ENCODE measurements around the gene PRR16.
"Not testable (repeated sequence)": the region's sequence is repeated elsewhere in the genome, so short reads cannot be mapped to it uniquely, and the experiment has no call there.

PRR16 gene

DNA sequence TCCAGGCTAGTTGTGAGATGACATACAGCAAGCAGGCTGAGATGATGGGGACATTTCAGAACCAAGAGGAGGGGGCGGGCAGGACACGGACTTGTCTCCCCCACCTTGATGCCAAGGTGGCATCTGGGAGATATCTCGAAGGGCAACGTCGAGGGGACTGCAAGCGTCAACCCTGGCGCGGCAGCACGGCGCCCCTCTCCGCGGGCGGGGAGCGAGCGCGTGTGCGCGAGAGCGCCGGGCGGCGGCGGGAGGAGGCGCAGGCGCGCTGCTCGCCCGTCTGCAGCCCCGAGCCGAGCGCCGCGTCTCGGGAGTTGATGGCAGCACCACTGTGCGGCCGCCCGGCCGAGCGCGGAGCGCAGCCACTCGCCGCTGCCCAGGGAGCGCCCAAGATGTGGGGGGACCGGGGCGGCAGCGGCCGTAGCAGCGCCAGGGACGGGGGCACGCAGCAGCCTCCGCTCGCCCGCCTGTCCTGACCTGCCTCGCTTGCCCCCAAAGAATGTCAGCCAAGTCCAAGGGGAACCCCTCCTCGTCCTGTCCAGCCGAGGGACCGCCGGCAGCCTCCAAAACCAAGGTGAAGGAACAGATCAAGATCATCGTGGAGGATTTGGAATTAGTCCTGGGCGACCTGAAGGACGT lies at the start of gene PRR16:
TSS of gene PRR16 (plus strand) at position 310 of the 636 bp plus-strand sequence.
- peak; percentile 29 for DNase-seq (ENCODE audit: low spot score)

DNA sequence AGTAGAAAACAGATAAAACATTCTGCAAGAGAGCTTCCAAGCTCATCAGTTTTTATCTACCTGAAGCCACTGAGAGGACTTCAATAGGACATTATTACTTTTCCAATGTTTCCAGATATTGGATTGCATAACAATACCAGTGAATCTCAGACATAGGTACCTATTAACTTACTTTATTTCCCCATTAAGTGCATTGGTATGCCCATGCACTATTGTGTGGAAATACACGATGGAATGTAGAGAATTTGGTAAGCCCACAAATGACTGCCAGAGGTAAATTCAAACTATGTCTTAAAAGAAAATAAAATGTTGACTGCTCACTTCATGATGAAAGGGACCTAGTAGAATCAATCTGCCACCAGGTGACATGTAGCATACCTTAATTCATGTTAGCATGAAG lies 48.1 kb upstream of the PRR16 start:
- DNase-seq (ENCODE audit: low spot score) = no peak

DNA sequence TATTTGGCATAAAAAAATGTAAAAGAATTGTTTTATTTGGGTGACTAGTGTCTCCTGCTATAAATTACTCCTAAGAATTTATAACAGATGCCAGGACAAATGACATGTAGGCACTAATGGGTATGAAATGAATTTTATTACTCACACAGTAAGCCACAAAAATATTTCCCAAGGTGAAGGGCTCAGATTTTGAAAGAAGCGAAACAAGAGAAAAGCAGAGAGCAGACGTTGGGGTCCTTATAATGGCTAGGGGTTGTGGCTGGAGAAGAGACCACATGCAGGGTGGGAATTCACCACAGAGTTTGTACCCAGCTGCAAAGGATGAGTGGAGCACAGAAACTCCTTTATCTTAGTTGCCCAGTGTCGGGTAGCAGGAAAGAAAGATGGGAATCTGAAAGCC lies 45.0 kb upstream of the PRR16 start:
- no peak for DNase-seq (ENCODE audit: low spot score)

DNA sequence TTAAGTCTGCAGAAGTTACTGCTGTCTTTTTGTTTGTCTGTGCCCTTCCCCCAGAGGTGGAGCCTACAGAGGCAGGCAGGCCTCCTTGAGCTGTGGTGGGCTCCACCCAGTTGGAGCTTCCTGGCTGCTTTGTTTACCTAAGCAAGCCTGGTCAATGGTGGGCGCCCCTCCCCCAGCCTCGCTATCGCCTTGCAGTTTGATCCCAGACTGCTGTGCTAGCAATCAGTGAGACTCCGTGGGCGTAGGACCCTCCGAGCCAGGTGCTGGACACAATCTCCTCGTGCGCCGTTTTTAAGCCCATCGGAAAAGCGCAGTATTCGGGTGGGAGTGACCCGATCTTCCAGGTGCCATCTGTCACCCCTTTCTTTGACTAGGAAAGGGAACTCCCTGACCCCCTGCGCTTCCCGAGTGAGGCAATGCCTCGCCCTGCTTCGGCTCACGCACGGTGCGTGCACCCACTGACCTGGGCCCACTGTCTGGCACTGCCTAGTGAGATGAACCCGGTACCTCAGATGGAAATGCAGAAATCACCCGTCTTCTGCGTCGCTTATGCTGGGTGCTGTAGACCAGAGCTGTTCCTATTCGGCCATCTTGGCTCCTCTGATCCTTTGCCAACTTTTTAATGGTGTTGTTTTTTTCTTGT lies 37.3 kb upstream of the PRR16 start:
- not testable (repeated sequence) for DNase-seq (ENCODE audit: low spot score)

DNA sequence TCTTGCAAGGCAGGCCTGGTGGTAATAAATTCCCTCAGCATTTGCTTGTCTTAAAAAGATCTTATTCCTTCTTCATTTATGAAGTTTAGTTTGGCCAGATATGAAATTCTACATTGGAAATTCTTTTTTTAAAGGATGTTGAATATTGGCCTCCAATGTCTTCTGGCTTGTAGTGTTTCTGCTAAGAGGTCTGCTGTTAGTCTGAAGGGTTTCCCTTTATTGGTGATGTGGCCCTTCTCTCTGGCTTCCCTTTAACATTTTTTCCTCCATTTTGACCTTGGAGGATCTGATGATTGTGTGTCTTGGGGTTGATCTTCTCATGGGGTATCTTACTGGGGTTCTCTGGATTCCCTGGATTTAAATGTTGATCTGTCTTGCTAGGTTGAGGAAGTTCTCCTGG lies 33.5 kb upstream of the PRR16 start:
- no peak for DNase-seq (ENCODE audit: low spot score)

DNA sequence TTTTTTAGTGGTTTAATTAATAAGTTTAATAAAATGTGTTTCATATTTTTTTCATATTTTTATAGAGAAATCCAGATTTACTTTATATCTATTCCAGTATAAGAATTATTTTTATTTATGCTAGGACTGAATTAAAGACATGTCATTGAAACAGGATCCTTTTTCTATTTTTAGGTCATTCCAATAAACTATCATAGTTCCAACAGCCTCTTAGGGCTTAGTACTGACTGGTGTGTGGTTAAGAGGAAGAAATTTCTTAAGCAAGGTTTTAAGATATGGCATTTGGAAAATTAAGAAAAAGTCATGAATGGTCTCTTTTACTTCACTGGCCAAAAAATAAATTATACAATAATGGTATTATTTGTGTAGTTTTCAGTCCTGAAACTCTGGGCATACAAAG lies 31.2 kb upstream of the PRR16 start:
- DNase-seq (ENCODE audit: low spot score) = peak; percentile 27

DNA sequence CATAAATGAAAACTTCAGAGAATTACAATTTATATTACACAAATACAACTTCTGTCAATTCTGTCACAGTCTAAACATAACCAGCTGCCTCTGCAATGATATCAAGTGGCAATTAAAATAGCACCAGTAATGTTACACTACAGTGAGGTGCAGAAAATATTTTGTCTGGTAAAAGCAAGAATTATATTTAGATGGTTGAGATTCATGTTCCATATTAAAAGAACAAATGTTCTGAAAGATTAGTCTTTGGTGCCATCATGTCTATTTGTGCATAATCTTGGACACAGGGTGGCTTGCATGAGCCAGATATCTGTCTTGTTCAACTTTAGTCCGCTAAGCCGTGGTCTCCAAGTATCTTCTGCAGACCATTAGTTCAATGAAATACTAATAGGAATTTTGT lies 29.0 kb upstream of the PRR16 start:
- no peak for DNase-seq (ENCODE audit: low spot score)

DNA sequence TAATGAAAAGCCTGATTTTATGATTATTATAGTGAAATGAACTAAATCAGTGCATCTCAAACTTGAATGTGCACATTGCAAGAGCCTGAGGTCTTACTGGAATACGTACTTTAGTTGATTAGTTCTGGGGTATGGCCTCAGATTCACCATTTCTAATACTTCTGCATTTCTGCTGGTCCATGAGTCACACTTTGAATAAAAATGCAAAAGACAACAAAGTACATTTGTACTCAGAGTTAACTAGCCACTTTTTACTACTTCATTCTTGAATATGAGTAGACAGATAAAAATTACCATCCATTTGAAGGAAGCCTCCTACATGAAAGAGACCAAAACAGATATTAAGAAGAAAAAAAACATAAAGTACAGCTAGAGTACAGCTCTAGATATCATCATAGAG lies 27.1 kb upstream of the PRR16 start:
- peak; percentile 34 for DNase-seq (ENCODE audit: low spot score)

DNA sequence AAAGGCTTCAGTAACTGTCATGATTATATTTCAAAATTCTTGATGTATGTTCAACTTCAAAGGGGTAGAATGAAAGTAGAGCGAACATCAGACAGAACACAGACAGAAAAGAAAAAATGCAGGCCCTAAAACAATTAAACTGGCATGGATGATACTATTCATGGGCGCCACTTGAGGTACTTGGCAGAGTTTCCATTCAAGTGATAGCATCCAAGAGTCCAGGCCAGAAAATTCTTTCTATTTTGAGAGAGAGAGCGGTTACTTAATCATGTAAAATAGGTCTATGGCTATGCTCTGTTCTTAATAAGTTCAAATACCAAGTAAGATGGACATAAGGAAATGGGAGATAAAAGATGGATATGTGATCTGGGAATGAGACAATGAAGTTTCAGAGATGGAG lies 21.4 kb upstream of the PRR16 start:
- DNase-seq (ENCODE audit: low spot score) = no peak

DNA sequence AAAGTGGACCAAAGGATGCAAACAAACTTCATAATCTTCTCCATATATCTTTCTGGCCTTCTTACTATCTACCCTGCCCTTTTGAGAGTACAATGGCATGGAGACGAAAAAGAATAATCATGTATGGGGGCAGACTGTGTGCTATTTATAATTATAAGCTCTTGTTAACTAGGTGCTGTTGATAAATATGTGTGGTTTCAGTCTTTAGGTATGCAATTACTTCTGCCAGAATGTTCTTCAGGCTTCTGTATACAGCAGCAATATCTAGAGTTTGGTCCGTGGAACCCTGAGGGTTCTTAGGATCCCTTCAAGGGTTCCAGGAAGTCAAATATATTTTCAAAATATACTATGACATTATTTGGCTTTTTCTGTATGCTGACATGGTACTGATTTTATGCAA lies 20.5 kb upstream of the PRR16 start:
- no peak for DNase-seq (ENCODE audit: low spot score)

DNA sequence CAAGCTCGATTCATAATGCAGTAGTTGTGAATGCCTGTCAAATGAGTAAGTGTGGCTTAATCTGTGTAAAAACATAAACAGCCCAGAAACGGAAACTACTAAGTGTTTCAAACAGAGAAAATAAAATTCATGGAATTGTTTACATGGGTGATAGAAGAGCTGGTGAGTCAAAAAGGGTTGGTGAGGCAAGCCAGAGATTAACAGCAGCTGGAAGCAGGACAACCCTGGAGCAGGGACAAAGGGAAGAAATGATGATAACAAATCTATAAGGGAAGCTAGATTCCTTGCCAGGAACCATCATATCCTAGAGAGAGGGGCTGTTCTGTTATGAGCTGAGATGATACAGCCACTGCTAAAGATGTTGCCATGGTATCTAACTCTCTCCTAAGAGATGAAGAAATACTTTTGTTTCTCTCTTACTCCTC lies 18.0 kb upstream of the PRR16 start:
- DNase-seq (ENCODE audit: low spot score) = peak; percentile 28

DNA sequence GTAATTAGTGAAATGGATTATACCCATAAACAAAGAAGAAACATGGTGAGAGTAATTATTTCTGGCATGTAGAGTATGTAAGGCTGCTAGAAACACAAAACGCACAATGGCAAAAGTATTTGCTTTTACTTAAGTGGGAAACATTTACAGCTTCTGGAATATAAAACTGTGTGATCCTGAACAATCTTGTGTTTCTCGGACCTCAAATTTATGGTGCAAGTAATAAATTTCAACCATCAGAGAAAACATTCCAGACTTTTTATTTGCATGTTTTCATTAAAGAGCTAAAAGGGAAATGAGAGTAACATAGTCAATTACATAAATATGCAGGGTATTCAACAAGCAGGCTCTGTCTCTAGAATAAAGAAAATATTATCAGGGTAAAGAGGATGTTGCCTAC lies 17.2 kb upstream of the PRR16 start:
- peak; percentile 8 for DNase-seq (ENCODE audit: low spot score)

DNA sequence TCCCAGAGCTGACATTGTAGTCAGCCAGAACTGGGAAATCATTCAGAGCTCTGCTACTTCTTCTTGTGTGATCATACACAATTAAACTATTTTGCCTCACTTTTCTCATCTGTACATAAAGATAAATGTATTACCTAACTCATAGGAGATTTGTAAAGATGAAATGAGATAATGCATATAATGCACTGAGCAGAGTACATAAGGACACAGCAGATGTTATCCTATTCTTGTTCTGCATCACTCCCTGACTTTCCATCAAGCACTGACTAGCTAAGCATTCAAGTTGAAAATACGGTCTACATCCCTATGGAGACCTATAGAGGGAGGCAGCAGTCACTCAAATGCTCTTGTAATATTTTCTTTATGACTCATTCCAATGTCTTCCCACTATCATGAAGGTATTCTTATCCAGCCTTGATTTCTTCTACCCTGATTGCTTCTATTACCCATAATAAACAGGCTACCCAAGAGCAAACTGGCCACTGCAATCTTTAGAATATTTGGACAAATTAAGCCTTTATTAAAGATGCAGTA lies 16.3 kb upstream of the PRR16 start:
- peak; percentile 30 for DNase-seq (ENCODE audit: low spot score)

DNA sequence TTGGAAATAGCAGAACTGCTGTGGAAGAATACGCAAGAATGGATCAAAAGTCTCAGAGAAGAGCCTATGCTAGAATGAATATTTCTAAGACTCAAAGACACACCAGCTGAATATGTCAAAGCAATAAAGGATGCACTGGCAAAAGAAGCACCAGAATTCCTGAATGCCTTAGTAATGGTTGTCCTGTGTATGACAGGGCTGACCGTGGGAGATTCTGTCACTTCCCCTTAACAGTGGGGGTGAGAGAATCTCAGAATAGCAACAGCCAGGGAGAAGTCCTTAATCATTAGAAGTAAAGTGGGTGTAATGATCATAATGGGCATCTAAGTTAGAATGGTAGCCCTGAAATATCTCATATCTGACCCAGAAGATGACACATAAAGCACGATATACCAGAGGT lies 14.6 kb upstream of the PRR16 start:
- DNase-seq (ENCODE audit: low spot score) = no peak

DNA sequence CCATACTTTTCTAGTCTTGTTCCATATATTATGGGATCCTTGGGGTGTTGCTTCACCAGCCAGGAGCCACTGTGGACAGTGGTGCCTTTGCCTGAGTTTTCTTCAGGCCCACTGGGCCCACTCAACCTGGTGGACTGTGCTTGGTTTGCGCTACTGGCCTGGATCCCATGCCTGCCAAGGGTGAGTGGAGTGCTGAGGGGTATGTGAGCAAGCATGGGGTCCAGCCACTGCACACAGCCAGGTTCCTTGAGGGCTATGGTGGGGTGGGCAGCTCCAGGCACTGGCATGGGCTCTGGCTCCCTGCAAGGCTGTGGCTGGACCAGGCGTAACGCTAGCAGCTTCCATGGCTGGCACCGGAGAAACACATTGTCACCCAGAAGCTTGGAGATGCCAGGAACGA lies 13.2 kb upstream of the PRR16 start:
- DNase-seq (ENCODE audit: low spot score) = no peak

DNA sequence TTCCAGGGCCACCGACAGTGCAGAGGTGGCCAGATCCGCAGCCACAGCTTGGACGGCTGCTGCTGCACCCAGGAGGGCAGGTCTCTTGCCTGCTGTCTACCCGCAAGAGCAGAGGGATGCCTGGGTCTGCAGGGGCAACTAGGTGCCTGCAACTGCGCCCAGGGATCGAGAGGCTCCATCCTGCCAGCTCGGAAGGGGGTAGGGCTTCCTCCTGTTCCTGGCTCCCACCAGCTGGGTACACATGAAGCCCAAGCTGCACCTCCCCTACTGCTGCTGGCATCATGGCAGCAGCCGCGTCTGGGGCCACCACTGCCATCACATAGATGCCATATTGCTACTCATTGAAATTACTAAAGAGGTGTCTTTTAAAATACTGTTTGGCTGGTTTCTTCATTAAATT lies 12.7 kb upstream of the PRR16 start:
- no peak for DNase-seq (ENCODE audit: low spot score)

DNA sequence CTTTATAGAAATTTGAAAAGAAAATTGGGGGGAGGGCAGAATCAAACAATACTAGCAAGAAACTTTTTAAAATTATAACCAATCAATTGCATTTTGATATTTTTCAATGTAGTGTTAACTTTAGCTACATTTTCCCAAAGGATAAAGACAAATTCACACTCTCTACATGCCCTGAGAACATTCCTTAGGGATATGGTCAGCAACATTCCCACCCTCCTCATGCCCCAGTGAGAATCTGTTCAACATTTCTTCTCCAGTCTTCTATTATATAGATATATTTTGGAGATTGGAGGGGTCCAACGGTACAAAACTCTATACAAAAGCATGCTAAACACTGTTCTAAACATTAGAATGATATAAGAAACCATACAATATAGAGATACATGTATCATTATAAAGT lies 11.6 kb upstream of the PRR16 start:
- no peak for DNase-seq (ENCODE audit: low spot score)

DNA sequence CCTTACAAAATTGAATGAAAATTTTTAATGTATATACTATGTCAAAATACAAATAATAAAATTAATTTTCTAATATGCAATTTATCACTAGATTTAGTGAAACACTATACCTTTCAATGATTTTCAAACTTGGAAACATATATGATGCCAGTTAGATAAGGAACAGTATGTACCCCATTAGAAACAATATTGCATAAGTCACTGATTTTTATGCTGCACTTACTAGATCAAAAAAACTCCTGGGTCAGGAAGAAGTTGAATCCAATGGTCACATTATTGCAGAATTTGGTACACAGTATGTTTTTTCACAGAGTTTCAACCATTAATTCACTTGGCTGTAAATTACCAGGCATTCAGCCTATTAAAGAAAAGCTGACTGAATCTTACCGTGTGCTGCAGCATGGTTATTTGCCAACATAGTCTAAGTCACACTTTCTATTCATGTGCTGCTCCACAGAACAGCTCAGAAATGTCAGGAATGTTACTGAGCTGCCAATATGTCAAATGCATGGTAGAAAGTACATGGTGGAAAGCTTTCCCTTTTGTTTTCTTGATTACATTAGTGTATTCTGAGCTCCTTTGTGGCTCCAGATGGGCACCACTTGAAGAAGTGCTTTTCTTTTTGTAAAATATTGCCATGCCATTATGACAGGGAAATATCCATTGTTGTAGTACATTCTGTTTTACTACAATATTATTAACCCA lies 9.9 kb upstream of the PRR16 start:
- peak; percentile 3 for DNase-seq (ENCODE audit: low spot score)

DNA sequence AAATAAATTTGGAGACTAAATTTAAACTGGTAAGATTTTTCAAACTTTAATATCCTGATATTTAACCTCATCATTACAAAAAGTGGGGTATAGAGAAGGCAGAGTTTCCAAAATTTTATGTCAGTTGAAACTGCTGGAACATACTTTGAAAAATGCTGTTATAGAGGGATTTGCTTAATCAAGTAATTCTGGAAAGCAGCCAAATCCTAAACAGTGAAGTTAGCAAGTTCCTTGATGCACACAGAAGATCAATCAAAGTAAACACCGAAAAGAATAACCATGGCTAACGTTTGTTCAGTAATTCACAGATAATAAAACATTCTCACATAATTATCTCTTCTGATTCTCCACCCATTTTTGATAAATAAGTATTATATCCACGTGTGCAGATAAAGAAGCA lies 8.1 kb upstream of the PRR16 start:
- no peak for DNase-seq (ENCODE audit: low spot score)

DNA sequence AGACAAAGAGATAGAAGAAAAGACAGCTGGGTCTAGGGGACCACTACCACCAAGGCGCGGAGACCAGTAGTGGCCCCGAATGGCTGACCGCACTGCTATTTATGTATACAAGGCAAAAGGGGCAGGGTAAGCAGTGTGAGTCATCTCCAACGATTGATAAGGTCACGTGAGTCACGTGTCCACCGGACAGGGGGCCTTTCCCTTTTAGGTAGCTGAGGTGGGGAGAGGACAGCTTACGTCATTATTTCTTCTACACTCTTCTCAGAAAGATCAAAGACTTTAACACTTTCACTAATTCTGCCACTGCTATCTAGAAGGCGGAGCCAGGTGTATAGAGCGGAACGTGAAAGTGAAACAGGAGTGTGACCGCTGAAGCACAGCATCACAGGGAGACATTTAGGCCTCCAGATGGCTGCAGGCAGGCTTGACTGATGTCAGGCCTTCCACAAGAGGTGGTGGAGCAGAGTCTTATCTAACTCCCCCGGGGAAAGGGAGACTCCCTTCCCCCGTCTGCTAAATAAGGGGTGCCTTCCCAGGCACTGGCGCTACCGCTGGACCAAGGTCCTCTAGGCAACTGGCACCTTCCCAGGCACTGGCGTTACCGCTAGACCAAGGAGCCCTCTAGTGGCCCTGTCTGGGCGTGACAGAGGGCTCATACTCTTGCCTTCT lies 6.1 kb upstream of the PRR16 start:
- no peak for DNase-seq (ENCODE audit: low spot score)

DNA sequence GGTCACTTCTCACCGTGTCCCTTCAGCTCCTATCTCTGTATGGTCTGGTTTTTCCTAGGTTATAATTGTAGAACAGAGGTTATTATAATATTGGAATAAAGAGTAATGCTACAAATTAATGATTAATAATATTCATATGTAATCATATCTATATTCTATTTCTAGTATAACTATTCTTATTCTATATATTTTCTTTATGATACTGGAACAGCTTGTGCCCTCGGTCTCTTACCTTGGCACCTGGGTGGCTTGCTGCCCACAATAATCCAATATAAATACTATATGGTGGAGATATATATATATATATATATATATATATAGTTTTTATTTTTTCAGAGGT lies 5.6 kb upstream of the PRR16 start:
- DNase-seq (ENCODE audit: low spot score) = not testable (repeated sequence)

DNA sequence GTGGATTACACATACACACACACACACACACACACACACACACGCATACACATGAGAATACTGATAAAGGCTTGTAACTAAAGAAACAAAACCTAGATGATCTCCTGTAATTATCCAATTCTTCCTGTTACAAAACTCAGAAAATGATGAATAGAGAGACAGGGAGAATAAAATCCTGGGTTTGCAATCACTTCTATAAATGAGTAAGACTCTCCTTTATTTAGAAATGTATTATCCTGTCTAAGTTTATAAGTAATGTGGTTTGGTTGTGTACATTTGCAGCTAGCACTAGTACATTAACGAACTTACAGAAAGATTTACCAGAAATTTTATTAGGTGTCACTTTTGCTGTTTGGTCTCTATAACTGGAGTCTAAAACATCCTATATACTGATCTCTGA lies 2.8 kb upstream of the PRR16 start:
- no peak for DNase-seq (ENCODE audit: low spot score)

Data from COLO829 (cell line).